PFSK-1 (cell line): ENCODE measurements around the gene COL4A6.

Experiments used
- POLR2AphosphoS5 ChIP-seq: IDR thresholded peaks from 2 replicates; pipeline ENCODE4 v1.6.1; 2012; ENCODE audit warnings: low read depth, mild to moderate bottlenecking, control low read depth, low read length, moderate library complexity
- SIN3A ChIP-seq: IDR thresholded peaks from 2 replicates; pipeline ENCODE4 v1.6.1; 2012; ENCODE audit warnings: mild to moderate bottlenecking, low read length, moderate library complexity, borderline replicate concordance; ENCODE audit not compliant: insufficient read depth
- TAF1 ChIP-seq: IDR thresholded peaks from 2 replicates; pipeline ENCODE4 v1.6.1; 2012; ENCODE audit warnings: low read length, control low read depth, borderline replicate concordance; ENCODE audit not compliant: insufficient read depth
- TF ChIP-seq, protein P1 (sequence below), 2 experiments: IDR thresholded peaks; 2 replicates each; pipeline versions ENCODE4 v1.6.1 to v1.8.0; 2011 to 2012; ENCODE audit warnings: low read depth in 2 of 2, low read length in 2 of 2, control low read depth in 1 of 2, inconsistent platforms in 1 of 2, mild to moderate bottlenecking in 1 of 2, moderate library complexity in 1 of 2; ENCODE audit not compliant: insufficient read depth in 1 of 2

DNA sequence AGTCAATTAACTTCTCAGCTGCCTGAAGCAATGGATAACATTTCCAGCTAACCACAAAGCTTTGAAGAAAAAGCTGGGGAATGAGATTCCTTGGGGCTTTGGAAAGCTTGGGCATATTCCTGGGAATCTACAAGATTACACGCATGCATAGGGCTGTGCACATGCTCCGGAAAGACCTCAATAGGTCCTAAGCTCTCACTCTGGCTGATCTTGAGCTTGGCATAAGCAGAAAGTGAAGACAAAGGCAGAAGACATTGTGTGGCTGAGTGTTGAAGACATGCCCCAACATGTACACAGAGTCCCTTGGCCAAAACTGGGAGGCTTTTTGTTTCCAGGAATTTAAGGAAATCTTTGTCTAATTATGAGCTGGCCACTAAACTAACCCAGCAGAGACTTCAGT is 315.5 kb downstream of the COL4A6 start:
- TF ChIP-seq SIN3A (no peak), POLR2AphosphoS5 (no peak), TAF1 (no peak)
- TF ChIP-seq, protein P1, sequence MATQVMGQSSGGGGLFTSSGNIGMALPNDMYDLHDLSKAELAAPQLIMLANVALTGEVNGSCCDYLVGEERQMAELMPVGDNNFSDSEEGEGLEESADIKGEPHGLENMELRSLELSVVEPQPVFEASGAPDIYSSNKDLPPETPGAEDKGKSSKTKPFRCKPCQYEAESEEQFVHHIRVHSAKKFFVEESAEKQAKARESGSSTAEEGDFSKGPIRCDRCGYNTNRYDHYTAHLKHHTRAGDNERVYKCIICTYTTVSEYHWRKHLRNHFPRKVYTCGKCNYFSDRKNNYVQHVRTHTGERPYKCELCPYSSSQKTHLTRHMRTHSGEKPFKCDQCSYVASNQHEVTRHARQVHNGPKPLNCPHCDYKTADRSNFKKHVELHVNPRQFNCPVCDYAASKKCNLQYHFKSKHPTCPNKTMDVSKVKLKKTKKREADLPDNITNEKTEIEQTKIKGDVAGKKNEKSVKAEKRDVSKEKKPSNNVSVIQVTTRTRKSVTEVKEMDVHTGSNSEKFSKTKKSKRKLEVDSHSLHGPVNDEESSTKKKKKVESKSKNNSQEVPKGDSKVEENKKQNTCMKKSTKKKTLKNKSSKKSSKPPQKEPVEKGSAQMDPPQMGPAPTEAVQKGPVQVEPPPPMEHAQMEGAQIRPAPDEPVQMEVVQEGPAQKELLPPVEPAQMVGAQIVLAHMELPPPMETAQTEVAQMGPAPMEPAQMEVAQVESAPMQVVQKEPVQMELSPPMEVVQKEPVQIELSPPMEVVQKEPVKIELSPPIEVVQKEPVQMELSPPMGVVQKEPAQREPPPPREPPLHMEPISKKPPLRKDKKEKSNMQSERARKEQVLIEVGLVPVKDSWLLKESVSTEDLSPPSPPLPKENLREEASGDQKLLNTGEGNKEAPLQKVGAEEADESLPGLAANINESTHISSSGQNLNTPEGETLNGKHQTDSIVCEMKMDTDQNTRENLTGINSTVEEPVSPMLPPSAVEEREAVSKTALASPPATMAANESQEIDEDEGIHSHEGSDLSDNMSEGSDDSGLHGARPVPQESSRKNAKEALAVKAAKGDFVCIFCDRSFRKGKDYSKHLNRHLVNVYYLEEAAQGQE (IDR thresholded peaks at IDR 0.05; ENCODE audit: insufficient read depth in 1 of 2, low read depth in 2 of 2, low read length in 2 of 2): no peak
